Colon (tissue), 2 donors: Measurements from ENCODE around the gene UBXN11.
A peak's percentile ranks its signal among the peaks of the same experiment; 100 is the strongest.

Experiments used
- FAIRE-seq: peaks from 2 replicates; lab custom pipeline; 2012; peaks lifted over from hg19 to GRCh38; lab: Jason Lieb, UNC
- donor health status: control.
- donor health status: control.

The UBXN11 gene

DNA sequence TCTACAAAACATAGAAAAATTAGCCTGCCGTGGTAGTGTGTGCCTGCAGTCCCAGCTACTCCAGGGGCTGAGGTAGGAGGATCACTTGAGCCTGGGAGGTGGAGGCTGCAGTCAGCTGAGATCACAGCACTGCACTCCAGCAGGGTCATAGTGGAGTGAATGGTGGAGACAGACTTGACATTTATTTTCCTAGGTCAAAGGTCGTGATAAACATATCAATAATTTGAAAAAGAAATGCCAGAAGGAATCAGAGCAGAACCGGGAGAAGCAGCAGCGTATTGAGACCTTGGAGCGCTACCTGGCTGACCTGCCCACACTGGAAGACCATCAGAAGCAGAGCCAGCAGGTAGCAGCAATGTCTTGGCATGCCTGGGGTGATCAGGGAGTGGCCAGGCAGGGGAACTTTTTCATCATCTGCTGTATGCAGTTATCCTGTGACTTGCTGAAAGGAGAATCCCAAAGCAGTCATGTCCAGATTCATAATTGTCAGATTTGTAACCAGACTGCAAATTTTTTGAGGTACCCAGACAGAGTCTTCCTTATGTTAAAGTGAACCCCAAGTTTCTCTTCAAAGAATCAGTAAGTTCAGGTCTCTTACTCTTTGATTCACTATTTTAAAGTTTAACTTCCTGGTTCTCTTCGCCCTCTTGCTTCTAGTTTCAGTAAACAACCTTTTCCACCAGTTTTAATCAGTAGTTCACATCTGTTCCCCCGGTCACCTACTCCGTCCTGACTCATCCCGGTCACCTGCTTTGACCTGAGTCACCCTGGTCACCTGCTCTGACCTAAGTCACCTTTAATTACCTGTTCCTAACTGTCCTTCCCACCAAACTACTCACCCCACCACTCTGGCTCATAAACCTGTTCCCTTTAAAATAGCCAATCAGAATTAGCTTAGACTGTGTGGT, 37.9 kb downstream of the UBXN11 start:
- no peak for FAIRE-seq

DNA sequence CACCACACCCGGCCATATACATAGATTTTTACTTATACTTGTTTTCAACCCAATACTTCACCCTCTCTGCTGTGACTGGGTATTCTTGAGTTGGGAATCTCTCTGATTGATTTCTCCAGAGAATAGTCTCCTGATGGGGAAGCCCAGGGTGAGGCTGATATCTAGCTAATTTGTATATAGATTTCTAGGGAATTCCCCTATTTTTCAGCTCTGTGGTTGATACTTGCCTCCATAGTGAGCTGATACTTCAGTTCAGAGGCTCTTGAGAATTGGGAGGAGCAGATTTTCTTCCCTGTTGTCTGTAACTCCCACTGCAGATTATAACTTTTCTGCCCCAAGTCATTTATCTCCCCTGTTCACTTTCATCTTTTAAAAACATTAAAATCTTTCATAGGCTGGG, 41.0 kb downstream of the UBXN11 start:
- FAIRE-seq: no peak

DNA sequence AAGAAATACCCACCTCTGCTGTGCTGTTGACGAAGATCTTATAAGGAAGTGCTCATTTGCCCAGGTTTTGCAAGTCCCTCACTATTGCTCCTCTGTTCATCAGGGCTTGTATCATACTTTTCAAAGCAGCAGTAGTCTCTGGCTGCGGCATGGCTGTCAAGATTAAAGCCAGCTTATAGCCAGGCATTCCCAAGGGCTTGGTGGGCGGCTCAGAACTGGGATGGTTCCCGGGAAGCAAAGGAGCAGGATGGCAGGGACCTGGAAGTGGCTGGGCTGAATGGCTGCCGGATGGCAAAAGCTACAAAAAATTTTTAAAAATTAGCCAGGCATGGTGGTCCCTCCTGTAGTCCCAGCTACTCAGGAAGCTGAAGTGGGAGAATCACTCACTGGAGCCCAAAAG, 43.2 kb downstream of the UBXN11 start:
- no peak for FAIRE-seq

DNA sequence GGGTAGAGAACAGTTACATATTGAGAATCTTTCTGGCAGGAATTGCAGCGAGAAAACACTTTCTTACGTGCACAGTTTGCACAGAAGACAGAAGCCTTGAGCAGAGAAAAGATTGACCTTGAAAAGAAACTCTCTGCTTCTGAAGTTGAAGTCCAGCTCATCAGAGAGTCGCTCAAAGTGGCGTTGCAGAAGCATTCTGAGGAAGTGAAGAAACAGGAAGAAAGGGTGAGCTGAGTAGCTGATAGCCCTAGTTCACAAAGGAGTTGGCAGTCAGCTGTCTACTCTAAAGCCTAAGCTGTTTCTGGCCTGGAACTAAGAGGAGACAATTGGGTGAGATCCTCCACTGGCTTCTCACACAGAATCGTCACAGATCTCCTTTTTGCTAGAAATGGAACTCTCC, 46.9 kb downstream of the UBXN11 start:
- no peak for FAIRE-seq

DNA sequence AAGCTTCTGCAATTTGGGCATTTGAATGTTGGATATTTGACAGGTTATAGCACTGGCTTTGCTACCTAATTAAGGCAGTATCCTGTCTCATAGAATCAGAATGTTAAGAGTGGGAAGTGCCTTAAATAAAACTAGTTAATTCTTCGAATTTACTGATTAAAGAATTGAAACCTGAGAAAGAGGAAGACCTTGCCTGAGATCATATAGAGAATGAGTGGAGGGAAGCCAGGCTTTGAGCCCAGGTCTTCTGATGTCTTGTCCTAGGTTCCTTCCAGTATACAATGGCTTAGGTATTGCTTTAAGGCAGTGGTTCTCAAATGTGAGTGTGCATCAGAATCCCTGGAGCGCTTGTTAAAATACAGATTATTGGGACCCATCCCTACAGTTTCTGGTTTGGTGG, 47.4 kb downstream of the UBXN11 start:
- no peak for FAIRE-seq

DNA sequence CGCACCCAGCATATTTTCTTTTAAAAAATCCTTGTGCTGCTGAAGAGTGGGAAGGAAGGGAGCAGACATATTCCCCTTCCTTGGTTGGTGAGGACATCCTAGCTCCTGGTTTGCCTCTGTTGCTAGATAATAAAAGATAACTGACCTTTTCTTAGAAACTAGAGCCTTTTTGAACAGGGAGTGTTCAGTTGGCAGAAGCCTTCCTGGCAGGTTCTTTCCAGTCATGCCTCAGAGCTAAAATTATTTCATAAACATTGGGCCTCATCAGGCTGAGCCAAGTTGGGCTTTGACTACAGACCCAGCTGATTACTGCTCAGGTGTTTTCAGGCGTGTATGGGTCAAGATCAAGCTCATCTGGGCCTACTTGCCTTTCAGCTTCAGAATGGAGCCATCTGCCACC, 49.2 kb downstream of the UBXN11 start:
- FAIRE-seq: no peak

DNA sequence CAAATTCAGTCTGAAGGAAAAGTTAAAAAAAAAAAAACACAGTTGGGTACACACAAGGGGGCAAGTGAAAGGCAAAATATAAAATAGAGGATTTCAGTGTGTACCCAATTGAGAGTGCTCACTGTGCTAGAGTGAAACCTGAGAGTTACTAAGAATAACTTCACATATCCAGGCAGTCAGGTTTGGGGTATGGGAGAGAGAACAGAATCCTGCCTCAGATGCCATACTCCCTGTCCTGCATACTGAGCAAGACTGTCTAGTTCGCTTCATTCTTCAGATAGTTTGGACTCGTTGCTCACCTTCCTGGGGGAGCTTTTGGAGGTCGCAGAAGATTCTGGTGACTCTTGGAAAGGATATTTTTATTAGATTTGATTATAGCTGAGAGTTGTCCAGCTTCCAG, 52.0 kb downstream of the UBXN11 start:
- no peak for FAIRE-seq

DNA sequence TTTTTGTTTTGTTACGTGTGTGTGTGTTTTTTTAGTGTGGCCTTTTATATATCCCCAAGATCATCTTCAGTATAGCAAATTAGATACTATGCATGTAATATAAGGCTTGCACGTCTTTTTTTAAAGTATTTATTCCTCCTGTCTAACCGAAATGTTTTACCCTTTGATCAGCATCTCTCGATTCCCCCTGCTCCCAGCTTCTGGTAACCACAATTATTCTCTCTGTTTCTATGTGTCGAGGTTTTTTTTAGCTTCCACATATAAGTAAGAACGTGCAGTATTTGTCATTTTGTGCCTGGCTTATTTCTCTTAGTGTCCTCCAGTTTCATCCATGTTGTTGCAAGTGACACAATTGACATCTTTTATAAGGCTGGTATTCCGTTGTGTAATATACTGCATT, 53.7 kb downstream of the UBXN11 start:
- no peak for FAIRE-seq

DNA sequence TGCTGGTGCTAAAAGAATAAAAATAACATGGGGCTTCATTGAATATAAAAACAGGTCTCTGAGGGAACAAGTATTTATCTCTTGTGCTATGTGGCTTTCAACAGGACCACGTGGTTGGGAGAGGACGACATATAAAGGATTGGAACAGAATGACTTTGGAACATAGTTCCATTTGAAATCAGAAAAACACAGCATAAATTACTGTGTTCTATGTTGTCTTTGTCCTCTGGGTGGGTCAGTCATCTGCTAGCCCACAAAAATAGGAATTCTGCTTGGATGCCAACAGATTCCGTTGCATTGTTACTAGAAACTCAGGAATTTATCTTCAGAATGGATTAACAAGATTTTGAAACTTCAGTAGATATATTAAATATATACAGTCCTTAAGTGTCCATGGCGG, 66.5 kb downstream of the UBXN11 start:
- no peak for FAIRE-seq

DNA sequence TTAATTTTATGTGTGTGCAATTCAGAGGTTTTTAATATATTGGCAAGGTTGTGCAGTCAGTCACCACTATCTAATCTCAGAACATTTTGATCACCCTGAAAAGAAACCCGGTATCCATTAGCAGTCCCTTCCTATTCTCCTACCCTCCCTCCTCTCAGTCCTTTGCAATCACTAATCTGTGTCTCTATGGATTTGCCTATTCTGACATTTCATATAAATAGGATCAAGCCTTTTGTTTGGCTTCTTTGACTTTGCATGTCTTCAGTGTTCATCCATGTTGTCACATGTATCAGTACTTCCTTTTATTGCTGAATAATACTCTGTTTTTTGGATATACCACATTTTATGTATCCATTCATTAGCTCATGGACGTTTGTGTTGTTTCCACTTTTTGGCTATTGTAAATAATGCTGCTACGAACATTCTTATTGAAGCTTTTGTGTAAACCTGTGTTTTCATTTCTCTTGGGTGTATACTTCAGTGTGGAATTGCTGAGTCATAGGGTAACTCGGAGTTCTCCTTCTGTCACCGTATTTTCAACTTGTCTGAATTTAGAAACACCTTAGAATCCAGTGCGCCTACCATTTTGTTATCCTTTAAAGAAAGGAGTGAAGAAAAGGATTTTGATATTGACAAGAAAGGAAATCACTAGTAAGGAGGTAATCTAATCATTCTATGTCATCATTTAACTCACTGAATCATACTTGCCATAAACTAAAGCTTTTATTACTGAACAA, 69.0 kb downstream of the UBXN11 start:
- no peak for FAIRE-seq

DNA sequence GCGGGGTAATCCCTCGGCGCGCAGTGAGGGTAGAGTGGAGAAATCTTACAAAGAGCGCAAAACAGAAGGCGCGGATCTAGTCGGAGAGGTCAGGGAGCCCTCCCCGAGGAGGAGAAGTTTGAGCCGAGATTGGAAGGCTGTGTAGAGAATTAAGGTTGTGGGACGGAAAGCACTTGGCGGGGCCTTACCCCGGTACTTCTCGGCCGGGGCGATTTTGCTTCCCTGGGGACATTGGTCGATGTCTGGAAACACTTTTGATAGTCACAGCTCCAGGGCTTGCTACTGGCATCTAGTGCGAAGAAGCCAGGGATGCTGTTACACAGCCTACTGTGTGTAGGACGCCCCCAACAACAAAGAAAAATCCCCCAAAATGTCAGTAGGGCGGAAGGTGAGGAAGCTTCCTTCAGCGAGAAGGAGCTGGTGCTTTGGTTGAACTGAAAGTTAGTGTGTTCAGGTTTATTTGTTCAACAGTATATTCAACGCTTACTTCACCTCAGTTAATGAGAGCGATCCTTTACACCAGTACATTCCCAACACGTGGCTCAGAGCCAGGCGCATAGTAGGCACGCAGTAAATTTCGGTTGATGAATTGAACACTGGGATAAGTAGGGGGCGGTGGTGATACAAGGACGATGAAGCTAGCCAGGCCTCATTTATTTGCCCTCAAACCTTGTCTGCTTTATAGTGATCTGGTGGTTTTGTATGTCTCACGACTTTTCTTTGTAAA, 71.6 kb downstream of the UBXN11 start:
- no peak for FAIRE-seq

DNA sequence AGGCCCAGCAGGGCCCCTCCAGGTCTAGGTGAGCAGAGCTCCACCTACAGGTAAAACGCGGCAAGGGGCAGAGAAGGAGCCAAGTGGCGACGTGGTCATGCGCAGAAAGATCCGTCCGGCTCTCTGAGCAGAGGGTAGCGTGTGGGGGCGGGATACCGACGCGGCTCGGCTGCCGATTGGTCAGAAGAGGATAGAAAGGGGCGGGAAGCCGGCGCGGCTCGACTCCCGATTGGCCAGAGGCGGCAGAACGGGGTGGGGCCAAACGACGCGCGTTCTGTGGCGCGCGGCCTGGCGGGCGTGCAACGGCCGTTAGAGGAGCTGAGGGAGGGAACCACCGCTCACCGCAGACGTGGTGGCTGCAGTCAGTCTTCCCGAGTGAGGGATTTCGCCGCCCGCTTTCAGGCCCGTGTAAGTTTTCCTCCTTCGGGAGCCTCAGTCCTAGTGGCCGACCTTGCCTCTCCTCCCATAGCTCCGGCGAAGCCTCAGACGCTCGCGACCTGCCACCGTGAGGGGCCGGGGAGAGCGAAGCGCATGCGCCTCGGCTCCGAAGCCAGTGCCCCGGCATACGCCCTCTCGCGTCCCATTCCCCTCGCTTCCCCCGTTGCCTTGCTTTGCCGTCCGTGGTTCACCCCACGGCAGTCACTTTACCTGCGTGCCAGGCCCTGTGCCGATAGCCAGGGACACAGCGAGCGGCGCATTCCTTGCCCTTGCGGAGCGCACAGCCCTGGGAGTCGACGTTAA, 72.4 kb downstream of the UBXN11 start, which contains the start of gene CEP85:
Gene CEP85, plus strand, starts transcription at position 298 of the 741 bp plus-strand sequence. CDS start 5,584 bp downstream, outside the sequence.
- peak; percentile 72 for FAIRE-seq
